ENCODE measurements around the gene ZSWIM6. TPM values are rescaled to one million over a fixed set of nuclear protein-coding genes. Genes with fewer than 3 reads are reported as not detected.

The ZSWIM6 gene
- total and polyA plus RNA-seq, 4 experiments from 2014 or later = 0.23 to 11.3 (median 5.5) TPM

- H3K36me3 ChIP-seq (ENCODE audit: insufficient read depth, low read length) = no peaks in the 10 kb centered on the region
- Mint-ChIP-seq H3K9me3 (no peaks in the 10 kb centered on the region), H3K27ac (peak overlapping the region in 1 of 7 donors; percentile 43), H3K4me1 (peaks cover 13 to 31% (median 18%) of the 10 kb centered on the region in 4 donors), H3K27me3 (no peaks in the 10 kb centered on the region), H3K36me3 (peaks cover 2 to 7% of the 10 kb centered on the region in 2 donors), H3K4me3 (no peak overlapping the region)
- H3K4me3 ChIP-seq (ENCODE audit: low read length in 2 of 2) = no peak overlapping the region
- ChIA-PET POLR2A (ENCODE audit: partially characterized antibody) (no interaction called here), CTCF (ENCODE audit: partially characterized antibody) (no interaction called here)
- no peaks in the 10 kb centered on the region for H3K9me3 ChIP-seq (ENCODE audit: control insufficient read depth in 1 of 2, low read length in 2 of 2)
- intact Hi-C loops (cut with micrococcal nuclease) = no loop called here
- DNase-seq = no peak
- no peak overlapping the region for H3K27ac ChIP-seq (ENCODE audit: low read depth, low read length)
- H3K27me3 ChIP-seq (ENCODE audit: insufficient read depth, low read length) = no peaks in the 10 kb centered on the region
- H3K4me1 ChIP-seq (ENCODE audit: insufficient read depth, low read length) = no peaks in the 10 kb centered on the region
Observed at GRCh38 chr5:61385627-61386026, 53.6 kb downstream of the ZSWIM6 start.

GRCh38 chr5:61386045-61386800 lies 54.2 kb downstream of the ZSWIM6 start:
- intact Hi-C loops (cut with micrococcal nuclease) = no loop called here
- no peaks in the 10 kb centered on the region for H3K4me1 ChIP-seq (ENCODE audit: insufficient read depth, low read length)
- no peaks in the 10 kb centered on the region for H3K36me3 ChIP-seq (ENCODE audit: insufficient read depth, low read length)
- Mint-ChIP-seq H3K4me3 (no peak overlapping the region), H3K36me3 (peaks cover 2 to 9% of the 10 kb centered on the region in 2 donors), H3K4me1 (peaks cover 13 to 35% (median 18%) of the 10 kb centered on the region in 4 donors), H3K27me3 (no peaks in the 10 kb centered on the region), H3K27ac (no peak overlapping the region), H3K9me3 (no peaks in the 10 kb centered on the region)
- ChIA-PET CTCF (ENCODE audit: partially characterized antibody) (interaction anchor here (1.1 kb wide), 1 partner anchor 31 kb away, joined by 4 read pairs; no protein-coding TSS in a partner anchor), POLR2A (ENCODE audit: partially characterized antibody) (no interaction called here)
- no peak overlapping the region for H3K4me3 ChIP-seq (ENCODE audit: low read length in 2 of 2)
- H3K27me3 ChIP-seq (ENCODE audit: insufficient read depth, low read length) = no peaks in the 10 kb centered on the region
- no peak overlapping the region for H3K27ac ChIP-seq (ENCODE audit: low read depth, low read length)
- DNase-seq = no peak
- H3K9me3 ChIP-seq (ENCODE audit: control insufficient read depth in 1 of 2, low read length in 2 of 2) = no peaks in the 10 kb centered on the region

GRCh38 chr5:61389609-61390008 lies 57.6 kb downstream of the ZSWIM6 start:
- Mint-ChIP-seq H3K27ac (no peak overlapping the region), H3K9me3 (no peaks in the 10 kb centered on the region), H3K4me3 (no peak overlapping the region), H3K27me3 (no peaks in the 10 kb centered on the region), H3K4me1 (peaks cover 17 to 30% (median 19%) of the 10 kb centered on the region in 4 donors), H3K36me3 (peaks cover 5 to 10% of the 10 kb centered on the region in 2 donors)
- H3K9me3 ChIP-seq (ENCODE audit: control insufficient read depth in 1 of 2, low read length in 2 of 2) = no peaks in the 10 kb centered on the region
- H3K27me3 ChIP-seq (ENCODE audit: insufficient read depth, low read length) = no peaks in the 10 kb centered on the region
- no peaks in the 10 kb centered on the region for H3K36me3 ChIP-seq (ENCODE audit: insufficient read depth, low read length)
- ChIA-PET CTCF (ENCODE audit: partially characterized antibody) (no interaction called here), POLR2A (ENCODE audit: partially characterized antibody) (no interaction called here)
- no peak overlapping the region for H3K27ac ChIP-seq (ENCODE audit: low read depth, low read length)
- intact Hi-C loops (cut with micrococcal nuclease) = no loop called here
- H3K4me1 ChIP-seq (ENCODE audit: insufficient read depth, low read length) = no peaks in the 10 kb centered on the region
- H3K4me3 ChIP-seq (ENCODE audit: low read length in 2 of 2) = no peak overlapping the region
- no peak for DNase-seq

- POLR2A ChIA-PET (ENCODE audit: partially characterized antibody) = no interaction called here
- Mint-ChIP-seq H3K36me3 (peaks cover 5 to 10% of the 10 kb centered on the region in 2 donors), H3K4me1 (peaks cover 10 to 14% (median 11%) of the 10 kb centered on the region in 4 donors), H3K27me3 (no peaks in the 10 kb centered on the region), H3K27ac (peak overlapping the region in 2 of 7 donors; percentile 13 to 30), H3K4me3 (no peak overlapping the region), H3K9me3 (no peaks in the 10 kb centered on the region)
- no peaks in the 10 kb centered on the region for H3K36me3 ChIP-seq (ENCODE audit: insufficient read depth, low read length)
- CTCF ChIA-PET (ENCODE audit: partially characterized antibody) = no interaction called here
- H3K9me3 ChIP-seq (ENCODE audit: control insufficient read depth in 1 of 2, low read length in 2 of 2) = no peaks in the 10 kb centered on the region
- H3K27ac ChIP-seq (ENCODE audit: low read depth, low read length) = no peak overlapping the region
- no peaks in the 10 kb centered on the region for H3K27me3 ChIP-seq (ENCODE audit: insufficient read depth, low read length)
- no peak overlapping the region for H3K4me3 ChIP-seq (ENCODE audit: low read length in 2 of 2)
- intact Hi-C loops (cut with micrococcal nuclease) = no loop called here
- no peak for DNase-seq
- no peaks in the 10 kb centered on the region for H3K4me1 ChIP-seq (ENCODE audit: insufficient read depth, low read length)
Observed at GRCh38 chr5:61394078-61394704, 62.1 kb downstream of the ZSWIM6 start.

GRCh38 chr5:61394793-61395192 lies 62.7 kb downstream of the ZSWIM6 start:
- no peaks in the 10 kb centered on the region for H3K27me3 ChIP-seq (ENCODE audit: insufficient read depth, low read length)
- no peak for DNase-seq
- H3K27ac ChIP-seq (ENCODE audit: low read depth, low read length) = no peak overlapping the region
- Mint-ChIP-seq H3K4me3 (no peak overlapping the region), H3K36me3 (peaks cover 5 to 10% of the 10 kb centered on the region in 2 donors), H3K9me3 (no peaks in the 10 kb centered on the region), H3K27me3 (no peaks in the 10 kb centered on the region), H3K27ac (peak overlapping the region in 1 of 7 donors; percentile 13), H3K4me1 (peaks cover 7 to 16% (median 14%) of the 10 kb centered on the region in 4 donors)
- no peaks in the 10 kb centered on the region for H3K9me3 ChIP-seq (ENCODE audit: control insufficient read depth in 1 of 2, low read length in 2 of 2)
- no peaks in the 10 kb centered on the region for H3K36me3 ChIP-seq (ENCODE audit: insufficient read depth, low read length)
- intact Hi-C loops (cut with micrococcal nuclease) = no loop called here
- no peaks in the 10 kb centered on the region for H3K4me1 ChIP-seq (ENCODE audit: insufficient read depth, low read length)
- no peak overlapping the region for H3K4me3 ChIP-seq (ENCODE audit: low read length in 2 of 2)
- ChIA-PET POLR2A (ENCODE audit: partially characterized antibody) (no interaction called here), CTCF (ENCODE audit: partially characterized antibody) (no interaction called here)

DNA sequence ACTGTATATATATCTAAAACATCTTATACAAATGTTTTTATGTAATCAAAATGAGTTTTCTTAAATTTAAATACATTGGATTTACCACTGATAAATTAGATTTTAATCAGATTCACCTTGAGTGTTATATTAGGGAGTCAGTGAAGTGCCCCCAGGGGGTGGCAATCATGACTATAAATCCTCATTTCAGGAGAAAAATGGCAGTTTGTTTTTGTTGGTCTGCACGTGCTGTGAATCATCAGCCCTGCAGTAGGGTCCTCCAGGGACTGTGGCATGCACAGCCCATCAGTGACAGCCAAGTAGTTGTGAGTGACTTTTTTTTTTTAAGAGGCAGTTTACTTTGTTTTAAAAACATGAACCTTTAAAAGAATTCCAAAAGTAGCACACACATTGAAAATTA lies 65.2 kb downstream of the ZSWIM6 start:
- ChIA-PET POLR2A (ENCODE audit: partially characterized antibody) (no interaction called here), CTCF (ENCODE audit: partially characterized antibody) (no interaction called here)
- Histone ChIP-seq H3K27me3 (ENCODE audit: insufficient read depth, low read length) (no peaks in the 10 kb centered on the region), H3K4me3 (ENCODE audit: low read length in 2 of 2) (no peak overlapping the region), H3K9me3 (ENCODE audit: control insufficient read depth in 1 of 2, low read length in 2 of 2) (no peaks in the 10 kb centered on the region), H3K4me1 (ENCODE audit: insufficient read depth, low read length) (no peaks in the 10 kb centered on the region), H3K27ac (ENCODE audit: low read depth, low read length) (no peak overlapping the region), H3K36me3 (ENCODE audit: insufficient read depth, low read length) (no peaks in the 10 kb centered on the region)
- peaks cover 15 to 21% (median 17%) of the 10 kb centered on the region in 4 donors for H3K4me1 Mint-ChIP-seq
- H3K27me3 Mint-ChIP-seq = no peaks in the 10 kb centered on the region
- no peak overlapping the region for H3K4me3 Mint-ChIP-seq
- no peaks in the 10 kb centered on the region for H3K9me3 Mint-ChIP-seq
- H3K27ac Mint-ChIP-seq = no peak overlapping the region
- no peak for DNase-seq
- no peaks in the 10 kb centered on the region for H3K36me3 Mint-ChIP-seq
- intact Hi-C loops (cut with micrococcal nuclease) = no loop called here

- POLR2A ChIA-PET (ENCODE audit: partially characterized antibody) = no interaction called here
- no peak for DNase-seq
- H3K27ac Mint-ChIP-seq = no peak overlapping the region
- CTCF ChIA-PET (ENCODE audit: partially characterized antibody) = interaction anchor here (2.1 kb wide), 1 partner anchor 10 kb away, joined by 5 read pairs; no protein-coding TSS in a partner anchor
- intact Hi-C loops (cut with micrococcal nuclease) = no loop called here
- no peak overlapping the region for H3K4me3 Mint-ChIP-seq
- no peaks in the 10 kb centered on the region for H3K9me3 Mint-ChIP-seq
- peaks cover 15 to 27% (median 19%) of the 10 kb centered on the region in 4 donors for H3K4me1 Mint-ChIP-seq
- H3K36me3 ChIP-seq (ENCODE audit: insufficient read depth, low read length) = no peaks in the 10 kb centered on the region
- no peaks in the 10 kb centered on the region for H3K4me1 ChIP-seq (ENCODE audit: insufficient read depth, low read length)
- H3K36me3 Mint-ChIP-seq = no peaks in the 10 kb centered on the region
- H3K27ac ChIP-seq (ENCODE audit: low read depth, low read length) = no peak overlapping the region
- no peaks in the 10 kb centered on the region for H3K27me3 Mint-ChIP-seq
- no peaks in the 10 kb centered on the region for H3K27me3 ChIP-seq (ENCODE audit: insufficient read depth, low read length)
- H3K9me3 ChIP-seq (ENCODE audit: control insufficient read depth in 1 of 2, low read length in 2 of 2) = no peaks in the 10 kb centered on the region
- no peak overlapping the region for H3K4me3 ChIP-seq (ENCODE audit: low read length in 2 of 2)
Observed at GRCh38 chr5:61397937-61398336, 65.9 kb downstream of the ZSWIM6 start.

Data from CD4-positive, alpha-beta memory T cell (primary cell).